Cerebellar nuclear complex (tissue), 1 donor: ENCODE results near the gene PLEKHA4.
"Not testable (repeated sequence)": the region's sequence is repeated elsewhere in the genome, so short reads cannot be mapped to it uniquely, and the experiment has no call there.

Experiments
- DNase-seq, 2 experiments: peaks; one replicate each; lab custom pipeline; 2025; lab: John Stamatoyannopoulos, UW

PLEKHA4 gene

DNA sequence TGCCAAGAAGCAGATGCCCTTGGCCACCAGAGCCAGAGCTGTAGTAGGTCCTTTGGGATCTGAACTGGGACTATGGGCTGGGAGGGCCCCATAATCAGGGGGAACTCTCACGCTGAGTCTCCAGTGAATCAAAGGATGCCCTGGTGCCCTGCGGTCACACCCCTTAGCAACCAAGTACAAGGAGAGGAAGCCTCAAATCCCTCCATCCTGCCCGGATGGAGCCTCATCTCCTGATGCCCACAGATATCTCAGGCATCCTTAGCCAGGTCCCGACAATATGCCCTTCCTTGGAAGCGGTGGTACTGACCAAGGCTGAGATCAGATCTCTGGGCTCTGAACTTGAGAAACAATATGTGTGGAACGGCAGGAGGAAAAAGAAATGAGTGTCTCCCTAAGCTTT, 1.7 kb downstream of the PLEKHA4 start:
- DNase-seq: no peak

DNA sequence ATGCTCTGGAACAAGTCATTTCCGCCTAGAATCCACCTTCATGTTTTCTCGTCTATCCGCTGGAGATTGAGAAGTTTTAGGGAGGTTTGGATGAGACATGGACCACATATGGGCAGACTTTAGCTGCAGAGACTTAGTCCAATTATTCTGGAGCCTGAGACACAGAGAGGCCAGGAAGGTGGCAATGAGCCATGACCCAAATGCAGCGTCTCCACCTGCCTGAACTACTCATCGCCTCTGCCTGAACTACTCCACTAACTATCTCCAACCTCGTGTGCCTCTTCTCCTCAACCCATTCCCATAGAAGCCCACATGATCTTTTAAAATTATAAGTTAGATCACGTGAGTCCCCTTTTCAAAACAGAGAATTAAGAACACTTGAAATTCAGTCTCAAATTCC, 5.6 kb downstream of the PLEKHA4 start:
- DNase-seq: no peak

DNA sequence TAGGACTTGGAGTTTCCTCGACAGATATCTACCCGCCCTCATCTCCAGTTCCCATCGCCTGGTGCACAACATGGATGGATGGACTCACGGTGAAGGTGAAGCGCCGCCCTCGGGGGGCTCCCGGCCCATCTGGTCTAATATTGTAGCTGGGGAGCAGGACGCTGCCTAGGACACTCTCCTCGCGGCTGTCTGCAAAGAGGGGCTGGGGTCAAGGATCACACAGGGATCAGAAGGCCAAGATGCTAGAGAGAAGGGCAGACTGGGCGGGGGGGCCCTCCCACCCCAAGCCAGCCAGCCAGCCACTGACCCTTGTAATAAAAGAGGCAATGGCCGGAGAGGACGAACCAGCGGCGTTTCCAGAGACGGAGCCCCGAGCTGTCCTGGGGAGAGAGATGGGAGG, 7.1 kb downstream of the PLEKHA4 start:
- DNase-seq: no peak

DNA sequence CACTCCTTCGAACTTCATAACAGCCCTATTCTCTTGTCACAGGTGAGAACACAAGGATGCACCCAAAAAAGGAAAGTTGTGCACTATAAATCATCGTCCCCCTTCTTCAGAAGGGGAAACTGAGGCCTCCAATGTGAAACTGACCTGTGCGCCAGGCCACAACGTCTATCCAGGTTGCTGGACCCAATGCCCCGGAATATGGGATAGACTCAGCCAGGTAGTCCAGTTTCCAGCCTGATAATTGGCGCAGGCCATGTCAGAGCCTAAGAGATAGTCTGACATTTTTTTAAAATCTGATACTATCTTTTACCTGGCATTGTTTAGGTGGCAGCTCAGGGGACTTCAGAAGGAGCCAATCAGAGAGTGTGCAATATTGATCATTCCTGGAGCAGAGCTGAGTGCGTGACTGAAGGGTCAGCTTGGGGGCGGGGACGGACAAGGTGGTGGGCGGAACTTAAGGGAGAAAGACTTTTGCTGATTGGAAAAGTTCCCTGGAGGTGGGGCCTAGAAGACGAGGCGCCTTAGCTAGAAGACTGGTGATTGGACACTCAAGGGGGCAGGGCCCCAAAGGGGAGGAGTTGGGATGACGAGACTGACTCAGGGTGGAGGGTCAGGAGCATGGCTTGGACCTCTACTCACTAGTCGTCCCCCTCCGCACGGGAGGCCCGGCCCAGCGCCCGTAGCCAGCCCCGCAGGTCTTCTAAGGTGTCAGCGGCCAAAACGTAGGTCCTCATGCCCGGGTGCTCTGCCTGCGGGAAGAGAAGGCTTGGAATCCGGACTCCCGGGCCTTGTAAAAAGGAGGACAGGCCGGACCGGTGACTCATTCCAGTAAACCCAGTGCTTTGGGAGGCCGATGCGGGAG, 8.5 kb downstream of the PLEKHA4 start:
- DNase-seq: no peak

DNA sequence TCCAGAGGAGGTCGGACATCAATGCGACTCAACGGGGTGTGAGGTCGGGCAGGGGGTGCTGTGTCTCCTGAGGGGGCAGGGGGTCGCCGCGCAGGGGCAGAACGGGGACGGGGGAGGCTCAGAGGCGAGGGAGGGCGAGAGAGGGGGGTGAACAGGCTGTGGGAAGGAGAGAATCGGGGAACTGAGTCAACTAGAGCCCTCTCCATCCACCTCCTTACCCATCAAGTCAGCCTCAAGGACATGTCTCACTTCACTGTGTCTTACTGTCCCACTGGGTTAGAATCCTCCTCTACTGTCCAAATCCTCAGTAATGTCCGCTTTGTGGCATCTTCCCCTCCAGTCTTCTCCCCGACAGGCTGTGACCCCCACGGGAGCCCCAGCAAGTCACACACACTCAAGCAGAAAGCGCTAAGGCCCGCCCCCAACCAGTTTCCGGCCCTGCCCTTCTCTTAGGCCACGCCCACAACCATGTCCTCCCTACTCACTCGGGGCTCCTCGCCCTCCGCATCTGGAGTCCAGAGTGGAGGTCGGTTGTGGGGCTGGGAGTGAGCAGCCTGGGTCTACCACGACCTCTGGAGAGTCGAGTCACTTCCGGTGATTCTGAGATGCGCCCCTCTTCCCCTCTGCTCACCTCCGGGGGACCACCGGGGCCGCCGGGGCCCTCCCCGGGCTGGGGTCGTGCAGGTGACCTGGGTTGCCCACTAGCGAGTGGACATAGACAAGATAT, 9.3 kb downstream of the PLEKHA4 start:
- DNase-seq: no peak

DNA sequence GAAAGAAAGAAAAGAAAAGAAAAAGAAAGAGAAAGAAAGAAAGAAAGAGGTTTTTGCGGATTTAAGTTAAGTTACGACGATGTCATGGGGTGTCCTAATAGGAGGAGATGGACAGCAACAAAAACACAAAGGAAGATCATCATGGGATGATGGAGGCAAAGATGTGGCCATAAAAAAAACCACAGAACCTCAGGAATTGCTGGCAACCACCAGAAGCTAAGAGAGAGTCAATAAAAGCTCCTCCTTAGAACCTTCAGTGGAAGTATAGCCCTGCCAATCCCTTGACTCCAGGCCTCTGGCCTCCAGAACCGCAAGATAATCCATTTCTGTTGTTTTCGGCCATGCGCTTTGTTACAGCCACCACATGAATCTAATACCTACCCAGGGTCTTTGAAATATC, 11.5 kb downstream of the PLEKHA4 start:
- DNase-seq: no peak

DNA sequence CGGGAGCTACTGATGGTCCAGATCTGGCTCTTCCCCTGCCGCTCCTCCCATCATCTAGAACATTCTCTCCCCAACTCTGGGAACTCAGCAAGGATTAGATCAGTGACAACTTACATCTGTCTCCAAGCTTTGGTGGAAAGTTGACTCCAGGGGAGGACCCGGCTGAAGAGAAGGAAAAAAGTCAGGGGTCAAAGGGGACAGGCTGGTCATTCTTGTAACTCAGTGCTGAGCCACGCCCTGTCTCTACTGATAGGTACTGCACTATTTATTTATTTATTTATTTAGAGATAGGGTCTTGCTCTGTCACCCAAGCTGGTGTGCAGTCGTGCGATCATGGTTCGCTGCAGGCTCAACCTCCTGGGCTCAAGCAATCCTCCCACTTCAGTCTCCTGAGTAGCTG, 14.3 kb downstream of the PLEKHA4 start:
- DNase-seq: no peak

DNA sequence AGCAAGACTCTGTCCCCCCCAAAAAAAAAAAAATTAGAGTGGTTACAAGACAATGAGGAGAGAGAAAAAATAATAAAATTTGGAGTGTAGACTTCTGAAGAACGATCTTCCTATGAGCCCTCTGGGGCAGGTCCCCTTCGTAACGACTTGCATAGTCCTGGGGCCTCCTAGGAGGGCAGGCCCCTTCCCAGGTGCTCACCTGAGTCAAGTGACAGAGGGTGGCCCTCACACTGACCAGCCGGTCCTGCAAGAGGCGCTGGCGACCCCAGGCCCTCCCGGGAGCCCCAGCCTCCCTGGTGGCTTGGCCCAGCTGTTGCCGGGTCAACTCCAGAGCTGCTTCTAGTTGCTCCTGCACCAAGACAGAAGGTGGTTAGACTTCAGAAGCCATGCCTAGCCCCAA, 14.9 kb downstream of the PLEKHA4 start:
- no peak for DNase-seq

DNA sequence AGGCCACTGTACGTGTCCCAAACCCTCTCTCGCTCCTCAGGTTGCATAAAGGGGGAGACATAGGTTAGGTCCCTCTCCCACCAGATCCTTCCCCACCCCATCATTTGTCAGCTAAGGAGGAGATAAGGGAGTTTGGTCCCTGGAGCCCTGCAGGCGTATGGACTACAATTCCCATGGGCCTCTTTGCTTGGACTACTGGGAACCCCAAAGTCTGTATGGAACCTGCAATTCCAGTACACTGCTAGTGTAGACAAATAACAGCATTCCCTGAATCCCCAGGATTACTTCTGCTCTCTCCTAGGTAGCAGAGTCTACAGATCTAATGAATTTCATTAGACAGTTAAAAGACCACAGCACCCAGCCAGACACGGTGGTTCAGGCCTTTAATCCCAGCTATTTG, 16.1 kb downstream of the PLEKHA4 start:
- DNase-seq: no peak

DNA sequence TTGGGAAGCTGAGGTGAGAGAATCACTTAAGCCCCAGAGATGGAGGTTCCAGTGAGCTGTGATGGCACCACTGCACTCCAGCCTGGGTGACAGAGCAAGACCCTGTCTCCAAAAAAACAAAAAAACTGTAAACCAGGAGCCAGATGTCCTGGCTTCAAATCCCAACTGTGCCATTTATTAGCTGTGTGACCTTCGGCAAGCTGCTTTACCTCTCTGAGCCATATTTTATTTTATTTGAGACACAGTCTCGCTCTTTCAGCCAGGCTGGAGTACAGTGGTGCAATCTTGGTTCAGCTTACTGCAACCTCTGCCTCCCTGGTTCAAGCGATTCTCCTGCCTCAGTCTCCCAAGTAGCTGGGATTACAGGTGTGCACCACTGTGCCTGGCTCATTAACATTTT, 21.8 kb downstream of the PLEKHA4 start:
- not testable (repeated sequence) for DNase-seq

DNA sequence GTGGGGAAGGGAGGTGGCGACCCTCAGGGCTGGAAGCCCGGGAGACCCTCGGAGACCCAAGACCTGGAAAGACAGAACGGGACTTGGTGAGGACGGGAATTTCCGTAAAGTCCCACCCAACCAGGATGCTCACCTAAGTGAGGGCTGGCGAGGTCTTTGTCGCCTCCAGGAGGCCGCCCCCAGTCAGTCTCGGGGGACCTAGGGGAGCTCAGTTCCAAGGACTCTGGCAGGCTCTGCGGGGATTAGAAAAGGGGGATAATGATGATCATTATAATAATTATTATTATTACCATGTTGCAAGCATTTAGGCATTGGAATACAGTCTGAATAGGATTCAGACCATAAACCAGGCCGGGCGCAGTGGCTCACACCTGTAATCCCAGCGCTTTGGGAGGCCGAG, 23.0 kb downstream of the PLEKHA4 start:
- no peak for DNase-seq

DNA sequence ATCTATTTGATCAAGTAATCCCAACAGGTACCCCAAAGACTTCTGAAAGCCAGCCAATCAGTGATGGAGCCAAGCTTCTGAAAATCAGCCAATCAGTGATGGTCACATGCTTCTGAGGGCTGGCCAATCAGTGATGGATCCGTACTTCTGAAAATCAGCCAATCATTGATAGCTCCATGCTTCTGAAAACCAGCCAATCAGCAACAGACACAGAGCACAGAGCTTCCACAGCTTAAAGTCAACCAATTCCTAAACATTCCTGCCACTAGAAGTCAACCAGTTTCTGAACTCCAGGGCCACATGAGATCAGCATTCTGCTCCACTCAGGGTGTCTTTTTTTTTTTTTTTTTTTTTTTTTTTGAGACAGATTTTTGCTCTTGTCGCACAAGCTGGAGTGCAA, 23.9 kb downstream of the PLEKHA4 start:
- no peak for DNase-seq

DNA sequence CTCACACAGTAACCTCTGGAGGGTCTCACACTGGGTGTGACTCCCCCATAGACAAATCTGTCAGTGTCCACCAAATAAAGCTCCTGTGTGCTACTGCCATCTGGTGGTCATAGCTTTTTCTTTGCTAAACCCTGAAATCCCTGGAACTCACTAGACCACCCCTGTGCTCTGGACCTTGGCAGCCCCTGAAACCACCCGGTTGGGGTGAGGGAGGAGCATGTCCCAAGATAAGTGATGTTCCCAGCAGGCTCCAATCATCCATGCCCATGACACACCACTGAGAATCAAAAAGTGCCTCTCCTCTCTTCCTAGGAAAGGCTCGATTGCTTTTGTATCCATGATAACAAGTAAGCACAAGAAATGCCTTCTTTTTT, 25.6 kb downstream of the PLEKHA4 start:
- peak in 1 of 2 experiments; percentile 19 for DNase-seq

DNA sequence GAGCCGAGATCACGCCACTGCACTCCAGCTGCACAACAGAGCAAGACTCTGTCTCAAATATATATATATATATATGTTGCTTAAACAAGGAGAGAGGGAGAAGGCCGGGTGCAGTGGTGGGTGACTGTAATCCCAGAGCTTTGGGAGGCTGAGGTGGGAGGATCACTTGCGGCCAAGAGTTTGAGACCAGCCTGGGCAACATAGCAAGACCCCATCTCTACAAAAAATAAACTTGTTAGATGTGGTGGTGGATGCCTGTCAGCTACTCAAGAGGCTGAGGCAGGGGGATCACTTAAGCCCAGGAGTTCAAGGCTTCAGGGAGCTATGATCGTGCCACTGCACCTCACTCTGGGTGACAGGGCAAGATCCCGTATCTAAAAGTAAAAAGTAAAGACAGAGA, 26.8 kb downstream of the PLEKHA4 start:
- DNase-seq: no peak

DNA sequence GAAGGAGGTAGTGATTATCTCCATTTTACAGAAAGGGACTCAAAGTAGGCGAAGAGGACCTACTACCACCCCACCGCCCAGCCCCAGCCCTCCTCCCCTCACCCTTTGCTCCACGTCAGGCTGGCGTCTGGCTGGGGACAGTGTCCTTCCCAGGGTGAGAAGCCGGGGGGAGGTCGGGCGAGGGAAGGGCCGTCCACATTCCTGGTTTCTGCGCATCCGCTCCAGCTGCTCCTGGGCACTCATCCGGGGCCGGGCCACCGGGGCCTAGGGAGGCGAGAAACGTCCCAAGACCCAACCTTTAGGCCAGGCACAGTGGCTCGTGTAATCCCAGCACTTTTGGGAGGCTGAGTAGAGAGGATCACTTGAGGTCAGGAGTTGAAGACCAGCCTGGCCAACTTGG, 27.4 kb downstream of the PLEKHA4 start:
- DNase-seq: no peak

DNA sequence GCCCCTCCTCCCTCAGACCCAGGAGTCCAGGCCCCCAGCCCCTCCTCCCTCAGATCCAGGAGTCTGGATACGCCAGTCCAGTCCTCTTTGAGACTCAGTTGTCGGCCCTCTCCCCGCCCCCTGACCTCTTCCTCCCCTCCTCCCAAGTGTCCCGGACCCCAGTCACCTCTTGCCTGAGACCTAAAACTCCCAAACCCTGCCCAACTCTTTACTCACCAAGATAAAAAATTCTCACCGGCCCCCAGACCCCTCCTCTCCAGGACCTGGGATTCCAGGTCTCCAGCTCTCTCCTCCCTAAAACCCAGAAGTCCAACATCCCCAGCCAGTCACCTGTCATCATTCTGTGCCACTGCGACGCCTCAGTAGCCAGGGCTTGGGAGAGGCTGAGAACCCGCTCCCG, 30.7 kb downstream of the PLEKHA4 start:
- DNase-seq: no peak

DNA sequence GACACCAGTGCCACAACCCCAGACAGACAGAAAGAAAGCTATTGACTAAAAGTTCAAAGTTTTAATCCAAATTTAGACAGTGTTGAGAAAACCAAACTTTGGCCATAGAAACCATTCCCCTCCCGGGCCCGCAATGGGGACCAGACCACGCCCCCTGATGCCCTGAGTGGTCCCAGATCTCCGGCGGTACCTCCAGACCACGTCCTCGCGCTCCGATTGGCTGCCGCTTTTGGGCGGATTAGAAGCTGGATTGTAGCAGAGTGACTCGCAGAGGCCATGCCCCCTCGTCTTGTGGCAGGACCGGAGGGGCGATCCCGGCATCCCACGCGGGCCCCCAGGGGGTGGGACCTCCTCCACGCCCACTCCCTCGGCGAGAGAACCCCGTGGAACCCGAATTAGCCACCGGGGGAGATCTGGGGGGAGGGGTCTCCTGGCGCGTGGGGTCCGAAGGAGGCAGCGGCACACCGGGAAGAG, 31.3 kb downstream of the PLEKHA4 start:
- peak; percentile 9 to 58 for DNase-seq

DNA sequence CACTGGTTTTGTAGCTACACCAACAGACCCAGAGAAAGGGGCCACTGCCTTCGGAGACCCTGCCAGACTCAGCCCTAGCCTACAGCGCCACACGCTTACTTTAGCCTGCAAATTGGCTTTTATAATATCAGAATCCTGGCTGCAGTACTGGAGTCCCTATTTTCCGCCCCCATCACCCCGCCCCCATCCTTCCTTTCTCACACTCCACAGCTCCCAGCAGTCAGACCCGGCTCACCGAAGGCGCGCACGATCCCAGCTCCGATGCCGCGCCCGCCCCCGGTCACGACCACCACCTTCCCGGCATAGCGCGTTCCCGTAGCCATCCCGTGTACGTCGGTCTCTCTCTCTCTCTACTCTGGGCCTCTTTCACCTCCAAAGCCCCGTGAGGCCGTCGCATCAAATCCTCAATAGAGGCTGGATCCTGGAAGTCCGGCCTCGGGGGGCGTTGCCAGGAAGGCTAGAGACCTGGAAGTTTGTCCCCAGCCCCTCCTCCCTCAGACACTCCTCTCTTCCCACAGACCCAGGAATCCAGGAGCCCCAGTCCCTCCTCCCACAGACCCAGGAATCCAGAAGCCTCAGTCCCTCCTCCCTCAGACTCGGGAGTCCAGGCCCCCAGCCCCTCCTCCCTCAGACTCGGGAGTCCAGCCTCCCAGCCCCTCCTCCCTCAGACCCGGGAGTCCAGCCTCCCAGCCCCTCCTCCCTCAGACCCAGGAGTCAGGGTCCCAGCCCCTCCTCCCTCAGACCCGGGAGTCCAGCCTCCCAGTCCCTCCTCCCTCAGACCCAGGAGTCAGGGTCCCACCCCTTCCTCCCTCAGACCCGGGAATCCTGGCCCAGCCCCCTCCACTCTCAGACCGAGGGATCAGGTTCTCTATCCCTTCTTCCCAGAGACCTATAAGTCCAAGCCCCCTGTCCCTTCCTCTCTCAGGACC, 32.1 kb downstream of the PLEKHA4 start, which contains the start of gene HSD17B14:
Gene HSD17B14, minus strand, starts transcription at position 403 of the 929 bp plus-strand sequence. Its CDS starts 80 bp downstream, at position 323.
- no peak for DNase-seq

DNA sequence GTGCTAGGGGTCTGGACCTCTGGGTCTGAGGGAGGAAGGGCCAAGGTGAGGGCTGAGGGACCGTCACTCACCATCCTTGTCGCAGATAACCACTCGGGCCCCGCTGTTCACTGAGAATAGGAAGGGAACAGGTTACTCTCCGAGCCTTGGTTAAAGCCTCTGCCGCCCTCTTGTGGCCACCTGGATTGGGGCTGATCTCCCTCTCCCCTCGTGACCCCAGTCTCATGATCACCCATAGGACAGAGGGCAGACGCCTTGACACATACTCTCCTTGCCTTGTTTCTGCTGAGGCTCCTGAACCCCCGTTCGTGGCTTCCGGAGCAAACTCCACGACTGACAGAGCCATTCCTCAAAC, 32.7 kb downstream of the PLEKHA4 start:
- DNase-seq: peak in 1 of 2 experiments; percentile 90

DNA sequence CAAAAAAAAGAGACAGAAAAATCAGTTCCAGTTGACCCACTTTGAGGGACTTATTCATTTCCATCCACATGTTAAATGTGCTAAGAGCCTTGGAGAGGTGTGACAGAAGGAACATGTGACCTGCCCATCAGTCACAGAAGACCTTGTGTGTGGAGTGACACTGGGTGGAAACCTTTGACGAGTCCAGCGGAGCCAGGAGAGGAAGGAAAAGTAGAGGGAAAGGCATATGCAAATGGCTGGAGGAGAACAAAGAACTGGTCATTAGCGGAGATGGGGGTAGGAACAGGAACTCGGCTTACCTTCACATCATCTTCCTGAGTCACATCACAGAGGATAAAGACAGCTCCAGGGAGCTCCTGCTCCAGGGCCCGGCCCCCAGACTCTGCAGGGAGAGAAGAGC, 34.4 kb downstream of the PLEKHA4 start:
- no peak for DNase-seq

DNA sequence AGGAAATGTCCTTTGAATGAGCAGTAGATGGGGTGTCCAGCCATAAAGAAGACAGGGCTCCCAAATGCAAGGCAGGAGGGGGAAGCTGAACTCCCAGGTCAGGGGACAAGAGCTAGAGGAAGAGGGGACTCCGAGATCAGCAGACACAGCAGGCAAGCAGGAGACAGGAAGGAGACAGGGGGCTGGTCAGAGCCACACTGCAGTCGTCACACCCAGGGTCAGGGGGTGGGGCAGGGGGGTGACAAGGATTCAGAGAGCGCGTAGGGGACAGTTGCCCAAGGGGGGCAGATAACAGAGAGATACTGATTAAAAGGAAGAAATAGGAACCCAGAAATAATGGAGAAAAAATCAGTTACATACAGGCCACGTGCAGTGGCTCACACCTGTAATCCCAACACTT, 35.4 kb downstream of the PLEKHA4 start:
- no peak for DNase-seq

DNA sequence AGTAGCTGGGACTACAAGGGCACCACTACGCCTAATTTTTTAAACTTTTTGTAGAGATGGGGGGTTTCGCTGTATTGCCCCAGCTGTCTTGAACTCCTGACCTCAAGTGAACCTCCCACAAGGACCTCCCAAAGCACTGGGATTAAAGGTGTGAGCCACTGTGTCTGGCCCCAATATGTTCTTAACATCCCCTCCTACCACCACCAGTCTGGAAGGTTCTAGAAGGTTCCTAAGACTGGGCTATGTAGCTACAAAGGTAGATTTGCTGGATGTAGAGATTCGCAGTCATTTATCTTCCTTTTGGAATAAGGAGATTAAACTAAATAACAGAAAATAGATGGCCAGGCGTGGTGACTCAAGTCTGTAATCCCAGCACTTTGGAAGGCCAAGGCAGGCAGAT, 37.5 kb downstream of the PLEKHA4 start:
- no peak for DNase-seq
